WTC11 (cell line): Measurements from ENCODE around the gene APOOL. TPM values are rescaled to one million over a fixed set of nuclear protein-coding genes. Genes with fewer than 3 reads are reported as not detected.

Experiments used
- ATAC-seq: fragments of 200-7000 bp; cut with Tn5 transposase; 2 replicates; pipeline ENCODE4 v1.10.0; 2021; ENCODE audit warnings: mild to moderate bottlenecking, moderate library complexity
- CTCF ChIA-PET: fragments of 300-600 bp; sonication (Branson Sonifier 250); formaldehyde crosslinking; loops from one replicate; lab custom pipeline; 2021; ENCODE audit warnings: antibody characterized with exemption; lab: Charles Lee
- POLR2A ChIA-PET: fragments of 350-600 bp; sonication (Branson Sonifier 250); formaldehyde crosslinking; loops from one replicate; lab custom pipeline; 2021; ENCODE audit warnings: antibody characterized with exemption; lab: Charles Lee
- DNase-seq: peaks from one replicate; pipeline ENCODE4 v3.0.0; 2021; ENCODE audit warnings: low spot score
- H3K27ac Mint-ChIP-seq: 2 replicates; pipeline ENCODE4 v1.8.0; 2021; ENCODE audit warnings: mixed read lengths
- H3K27me3 Mint-ChIP-seq: 2 replicates; pipeline ENCODE4 v1.8.0; 2021; ENCODE audit warnings: low read depth, mild to moderate bottlenecking, moderate library complexity, mixed read lengths
- H3K36me3 Mint-ChIP-seq: 2 replicates; pipeline ENCODE4 v1.8.0; 2021; ENCODE audit warnings: mixed read lengths
- H3K4me1 Mint-ChIP-seq: 2 replicates; pipeline ENCODE4 v1.8.0; 2022; ENCODE audit warnings: mixed read lengths
- H3K4me3 Mint-ChIP-seq: 2 replicates; pipeline ENCODE4 v1.8.0; 2021; ENCODE audit warnings: mild to moderate bottlenecking, moderate library complexity, mixed read lengths
- H3K9me3 Mint-ChIP-seq: 2 replicates; pipeline ENCODE4 v1.8.0; 2021; ENCODE audit warnings: mixed read lengths
- AFF4 ChIP-seq: sonication (generic); formaldehyde crosslinking; IDR thresholded peaks from 2 replicates; pipeline ENCODE4 v1.8.1; 2023; ENCODE audit warnings: mild to moderate bottlenecking, missing genetic modification reagents, borderline replicate concordance
- ATF6 ChIP-seq: sonication (generic); formaldehyde crosslinking; IDR thresholded peaks from 2 replicates; pipeline ENCODE4 v1.8.1; 2023; ENCODE audit warnings: mild to moderate bottlenecking, missing genetic modification reagents
- CREB1 ChIP-seq: sonication (generic); formaldehyde crosslinking; IDR thresholded peaks from 2 replicates; pipeline ENCODE4 v1.8.0; 2023; ENCODE audit warnings: mild to moderate bottlenecking, missing genetic modification reagents
- ELF4 ChIP-seq: sonication (generic); formaldehyde crosslinking; IDR thresholded peaks from 2 replicates; pipeline ENCODE4 v1.8.1; 2022; ENCODE audit warnings: low read depth, mild to moderate bottlenecking, moderate library complexity, missing genetic modification reagents
- FOXJ3 ChIP-seq: sonication (generic); formaldehyde crosslinking; IDR thresholded peaks from 2 replicates; pipeline ENCODE4 v1.9.0; 2021; ENCODE audit warnings: missing genetic modification reagents, mild to moderate bottlenecking, borderline replicate concordance
- NFATC4 ChIP-seq: fragments of 250-450 bp; sonication (Bioruptor Pico); IDR thresholded peaks from 2 replicates; pipeline ENCODE4 v1.9.0; 2021; ENCODE audit warnings: mild to moderate bottlenecking
- NFE2L1 ChIP-seq: sonication (generic); formaldehyde crosslinking; IDR thresholded peaks from 2 replicates; pipeline ENCODE4 v1.8.1; 2023; ENCODE audit warnings: missing genetic modification reagents
- NR1H2 ChIP-seq: sonication (generic); formaldehyde crosslinking; IDR thresholded peaks from 2 replicates; pipeline ENCODE4 v1.9.0; 2021; ENCODE audit warnings: mild to moderate bottlenecking, moderate library complexity, missing genetic modification reagents
- NR3C1 ChIP-seq: sonication (generic); formaldehyde crosslinking; conservative IDR thresholded peaks from 2 replicates; pipeline ENCODE4 v1.8.1; 2023; ENCODE audit warnings: low read depth, mild to moderate bottlenecking, missing genetic modification reagents
- PRDM15 ChIP-seq: sonication (generic); formaldehyde crosslinking; IDR thresholded peaks from 2 replicates; pipeline ENCODE4 v1.8.0; 2022; ENCODE audit warnings: missing genetic modification reagents
- SOX15 ChIP-seq: fragments of 250-450 bp; sonication (Bioruptor Pico); IDR thresholded peaks from 2 replicates; pipeline ENCODE4 v1.9.0; 2021; ENCODE audit warnings: mild to moderate bottlenecking
- ZNF416 ChIP-seq: fragments of 250-450 bp; sonication (Bioruptor Pico); IDR thresholded peaks from 2 replicates; pipeline ENCODE4 v1.9.0; 2021; ENCODE audit warnings: mild to moderate bottlenecking, inconsistent platforms
- ZNF423 ChIP-seq: fragments of 250-450 bp; sonication (Bioruptor Pico); IDR thresholded peaks from 2 replicates; pipeline ENCODE4 v2.1.2; 2022; ENCODE audit warnings: mild to moderate bottlenecking, moderate library complexity
- ZNF671 ChIP-seq: fragments of 250-450 bp; sonication (Bioruptor Pico); IDR thresholded peaks from 2 replicates; pipeline ENCODE4 v1.8.0; 2021; ENCODE audit warnings: mild to moderate bottlenecking
- total RNA-seq: library from RNA; stranded (reverse); gene quantifications from 3 replicates; pipeline ENCODE4 v1.2.3, GENCODE V29; 2021
- TF ChIP-seq, protein P1 (sequence below): fragments of 200-600 bp; IDR thresholded peaks from 2 replicates; pipeline ENCODE4 v1.8.0; 2022; ENCODE audit warnings: antibody characterized with exemption
- TF ChIP-seq, protein P2 (sequence below): sonication (generic); formaldehyde crosslinking; IDR thresholded peaks from 2 replicates; pipeline ENCODE4 v1.8.0; 2022; ENCODE audit warnings: mild to moderate bottlenecking, missing genetic modification reagents
- TF ChIP-seq, protein P3 (sequence below): sonication (generic); formaldehyde crosslinking; IDR thresholded peaks from 2 replicates; pipeline ENCODE4 v1.8.1; 2022; ENCODE audit warnings: low read depth, mild to moderate bottlenecking, moderate library complexity, missing genetic modification reagents, borderline replicate concordance

APOOL gene
- total RNA-seq, 1 experiment from 2014 or later = 14.4 TPM

- H3K4me3 Mint-ChIP-seq = no peak overlapping the region
- DNase-seq (peak; percentile 50), ATAC-seq (peak; percentile 91)
- H3K4me1 Mint-ChIP-seq = no peaks in the 10 kb centered on the region
- H3K9me3 Mint-ChIP-seq = peaks cover 12% of the 10 kb centered on the region
- TF ChIP-seq NR3C1 = no peak
- no peak for TF ChIP-seq ATF6
- TF ChIP-seq NFE2L1 (CRISPR knock-in tag) = no peak
- TF ChIP-seq, protein P1, sequence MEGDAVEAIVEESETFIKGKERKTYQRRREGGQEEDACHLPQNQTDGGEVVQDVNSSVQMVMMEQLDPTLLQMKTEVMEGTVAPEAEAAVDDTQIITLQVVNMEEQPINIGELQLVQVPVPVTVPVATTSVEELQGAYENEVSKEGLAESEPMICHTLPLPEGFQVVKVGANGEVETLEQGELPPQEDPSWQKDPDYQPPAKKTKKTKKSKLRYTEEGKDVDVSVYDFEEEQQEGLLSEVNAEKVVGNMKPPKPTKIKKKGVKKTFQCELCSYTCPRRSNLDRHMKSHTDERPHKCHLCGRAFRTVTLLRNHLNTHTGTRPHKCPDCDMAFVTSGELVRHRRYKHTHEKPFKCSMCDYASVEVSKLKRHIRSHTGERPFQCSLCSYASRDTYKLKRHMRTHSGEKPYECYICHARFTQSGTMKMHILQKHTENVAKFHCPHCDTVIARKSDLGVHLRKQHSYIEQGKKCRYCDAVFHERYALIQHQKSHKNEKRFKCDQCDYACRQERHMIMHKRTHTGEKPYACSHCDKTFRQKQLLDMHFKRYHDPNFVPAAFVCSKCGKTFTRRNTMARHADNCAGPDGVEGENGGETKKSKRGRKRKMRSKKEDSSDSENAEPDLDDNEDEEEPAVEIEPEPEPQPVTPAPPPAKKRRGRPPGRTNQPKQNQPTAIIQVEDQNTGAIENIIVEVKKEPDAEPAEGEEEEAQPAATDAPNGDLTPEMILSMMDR = peak; percentile 28; the same call in 1 of the 2 replicates
- no peaks in the 10 kb centered on the region for H3K36me3 Mint-ChIP-seq
- H3K27ac Mint-ChIP-seq = no peak overlapping the region
- POLR2A ChIA-PET = no interaction called here
- no peaks in the 10 kb centered on the region for H3K27me3 Mint-ChIP-seq
- CTCF ChIA-PET = interaction anchor here (0.6 to 1.1 kb wide), 8 partner anchors 9 to 379 kb away, joined by 3 to 8 read pairs (median 3); partner anchors contain the start of gene ZNF711
Observed at GRCh38 chrX:85109235-85109634, 105.6 kb downstream of the APOOL start.

DNA sequence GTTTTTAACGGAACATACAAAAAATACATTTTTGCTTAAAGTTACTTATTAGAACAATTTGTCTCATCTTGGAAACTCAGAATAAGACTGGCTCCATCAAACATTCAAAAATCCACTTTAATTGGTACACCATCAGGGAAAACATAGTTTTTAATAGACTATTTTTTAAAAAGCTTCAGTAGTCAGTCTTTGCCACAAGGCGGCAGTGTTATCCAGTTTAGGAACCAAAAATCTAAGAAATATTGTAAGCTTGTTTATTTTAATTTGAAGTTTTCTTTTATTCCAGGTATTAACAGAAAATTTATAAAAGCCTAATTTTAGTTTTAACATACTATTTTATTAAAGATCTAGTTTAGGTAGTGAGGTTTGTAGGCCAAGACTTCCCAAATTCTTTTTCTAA is 107.7 kb downstream of the APOOL start:
- POLR2A ChIA-PET = no interaction called here
- no peak for ATAC-seq
- Mint-ChIP-seq H3K36me3 (no peaks in the 10 kb centered on the region), H3K27me3 (no peaks in the 10 kb centered on the region), H3K27ac (no peak overlapping the region), H3K9me3 (peaks cover 15% of the 10 kb centered on the region), H3K4me3 (no peak overlapping the region), H3K4me1 (0 out of 2 replicates have a peak, but pooled peaks cover 2% of the 10 kb centered on the region)
- TF ChIP-seq PRDM15 (no peak), FOXJ3 (CRISPR knock-in tag) (no peak), ELF4 (CRISPR knock-in tag) (no peak), NFATC4 (CRISPR knock-in tag) (no peak)
- TF ChIP-seq, protein P1 = peak; percentile 28; the same call in 1 of the 2 replicates
- DNase-seq = no peak
- CTCF ChIA-PET = interaction anchor here (0.6 to 1.6 kb wide), 4 partner anchors 9 to 433 kb away, joined by 3 to 5 read pairs (median 4); no protein-coding TSS in a partner anchor

DNA sequence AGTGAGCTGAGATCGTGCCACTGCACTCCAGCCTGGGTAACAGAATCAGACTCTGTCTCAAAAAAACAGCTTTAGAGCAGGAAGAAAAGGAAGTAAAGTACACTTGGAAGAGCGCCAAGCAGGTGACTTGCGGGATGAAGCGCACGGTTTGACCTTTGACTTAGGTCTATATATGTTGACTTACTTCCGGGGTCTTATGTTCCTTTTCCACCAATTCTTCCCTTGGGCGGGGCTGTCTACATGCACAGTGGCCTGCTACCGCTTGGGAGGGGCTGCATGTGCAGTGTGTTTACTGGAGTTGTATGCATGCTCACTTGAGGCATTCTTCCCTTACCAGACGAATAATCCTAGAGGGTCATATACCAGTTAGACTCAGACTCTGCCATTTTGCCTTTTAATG is 108.6 kb downstream of the APOOL start:
- POLR2A ChIA-PET = no interaction called here
- ATAC-seq (no peak), DNase-seq (no peak)
- Mint-ChIP-seq H3K9me3 (peaks cover 15% of the 10 kb centered on the region), H3K4me3 (no peak overlapping the region), H3K27ac (no peak overlapping the region; the same call in 1 of the 2 replicates), H3K27me3 (no peaks in the 10 kb centered on the region), H3K36me3 (no peaks in the 10 kb centered on the region), H3K4me1 (0 out of 2 replicates have a peak, but pooled peaks cover 2% of the 10 kb centered on the region)
- CTCF ChIA-PET = no interaction called here
- no peak for TF ChIP-seq NFATC4 (CRISPR knock-in tag)
- no peak for TF ChIP-seq CREB1
- TF ChIP-seq, protein P2, sequence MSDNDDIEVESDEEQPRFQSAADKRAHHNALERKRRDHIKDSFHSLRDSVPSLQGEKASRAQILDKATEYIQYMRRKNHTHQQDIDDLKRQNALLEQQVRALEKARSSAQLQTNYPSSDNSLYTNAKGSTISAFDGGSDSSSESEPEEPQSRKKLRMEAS (CRISPR knock-in tag) = no peak
- TF ChIP-seq SOX15 (CRISPR knock-in tag) = no peak
- no peak for TF ChIP-seq ZNF423 (CRISPR knock-in tag)
- TF ChIP-seq AFF4 = no peak
- TF ChIP-seq NR1H2 (CRISPR knock-in tag) = no peak
- no peak for TF ChIP-seq ZNF671 (CRISPR knock-in tag)
- no peak for TF ChIP-seq ZNF416 (CRISPR knock-in tag)
- TF ChIP-seq, protein P3, sequence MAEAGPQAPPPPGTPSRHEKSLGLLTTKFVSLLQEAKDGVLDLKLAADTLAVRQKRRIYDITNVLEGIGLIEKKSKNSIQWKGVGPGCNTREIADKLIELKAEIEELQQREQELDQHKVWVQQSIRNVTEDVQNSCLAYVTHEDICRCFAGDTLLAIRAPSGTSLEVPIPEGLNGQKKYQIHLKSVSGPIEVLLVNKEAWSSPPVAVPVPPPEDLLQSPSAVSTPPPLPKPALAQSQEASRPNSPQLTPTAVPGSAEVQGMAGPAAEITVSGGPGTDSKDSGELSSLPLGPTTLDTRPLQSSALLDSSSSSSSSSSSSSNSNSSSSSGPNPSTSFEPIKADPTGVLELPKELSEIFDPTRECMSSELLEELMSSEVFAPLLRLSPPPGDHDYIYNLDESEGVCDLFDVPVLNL (CRISPR knock-in tag) = no peak
